Activated gamma-delta T cell treated with anti-CD3 and anti-CD28 coated beads, Interleukin-2, amount 50 U/mL, for 16 hours (primary cell): ENCODE measurements around the gene TSPEAR.
"Not testable (repeated sequence)": the region's sequence is repeated elsewhere in the genome, so short reads cannot be mapped to it uniquely, and the experiment has no call there.

Experiments used
- DNase-seq: peaks from one replicate; pipeline ENCODE4 v3.0.0-alpha.2; 2020; ENCODE audit warnings: low read depth

TSPEAR gene

DNA sequence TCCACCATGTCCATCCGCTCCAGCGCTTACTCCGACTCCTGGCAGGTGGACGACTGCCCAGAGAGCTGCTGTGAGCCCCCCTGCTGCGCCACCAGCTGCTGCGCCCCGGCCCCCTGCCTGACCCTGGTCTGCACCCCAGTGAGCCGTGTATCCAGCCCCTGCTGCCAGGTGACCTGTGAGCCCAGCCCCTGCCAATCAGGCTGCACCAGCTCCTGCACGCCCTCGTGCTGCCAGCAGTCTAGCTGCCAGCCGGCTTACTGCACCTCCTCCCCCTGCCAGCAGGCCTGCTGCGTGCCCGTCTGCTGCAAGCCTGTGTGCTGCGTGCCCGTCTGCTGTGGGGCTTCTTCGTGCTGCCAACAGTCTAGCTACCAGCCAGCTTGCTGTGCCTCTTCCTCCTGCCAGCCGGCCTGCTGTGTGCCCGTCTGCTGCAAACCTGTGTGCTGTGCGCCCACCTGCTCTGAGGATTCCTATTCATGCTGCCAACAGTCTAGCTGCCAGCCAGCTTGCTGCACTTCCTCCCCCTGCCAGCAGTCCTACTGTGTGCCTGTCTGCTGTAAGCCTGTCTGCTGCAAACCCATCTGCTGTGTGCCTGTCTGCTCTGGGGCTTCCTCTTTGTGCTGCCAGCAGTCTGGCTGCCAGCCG is 84.1 kb downstream of the TSPEAR start:
- not testable (repeated sequence) for DNase-seq

DNA sequence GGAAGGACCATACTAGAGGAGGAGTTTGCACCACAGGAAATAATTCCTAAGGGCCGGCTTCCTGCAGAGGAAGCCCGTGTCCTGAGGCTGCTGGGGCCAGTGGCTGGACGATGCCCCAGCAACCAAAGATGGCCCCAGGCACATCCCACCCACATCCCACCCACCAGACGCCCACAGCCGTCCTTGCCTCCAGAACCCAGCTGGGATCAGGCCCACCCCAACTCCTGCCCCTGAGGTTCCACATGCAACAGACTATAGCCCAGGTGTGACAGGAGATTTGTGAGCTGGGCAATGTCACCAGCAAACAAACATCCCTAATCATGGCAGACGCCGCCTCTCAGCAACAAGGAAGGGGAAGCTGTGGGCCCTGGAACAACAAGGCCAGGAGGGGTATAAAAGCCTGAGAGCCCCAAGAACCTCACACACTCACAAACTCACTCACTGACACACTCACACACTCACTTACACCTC is 84.7 kb downstream of the TSPEAR start, which contains the start of gene KRTAP10-9:
TSS of gene KRTAP10-9 (plus strand) at position 421 of the 471 bp plus-strand sequence. CDS start 79 bp downstream, outside the sequence.
- no peak for DNase-seq

DNA sequence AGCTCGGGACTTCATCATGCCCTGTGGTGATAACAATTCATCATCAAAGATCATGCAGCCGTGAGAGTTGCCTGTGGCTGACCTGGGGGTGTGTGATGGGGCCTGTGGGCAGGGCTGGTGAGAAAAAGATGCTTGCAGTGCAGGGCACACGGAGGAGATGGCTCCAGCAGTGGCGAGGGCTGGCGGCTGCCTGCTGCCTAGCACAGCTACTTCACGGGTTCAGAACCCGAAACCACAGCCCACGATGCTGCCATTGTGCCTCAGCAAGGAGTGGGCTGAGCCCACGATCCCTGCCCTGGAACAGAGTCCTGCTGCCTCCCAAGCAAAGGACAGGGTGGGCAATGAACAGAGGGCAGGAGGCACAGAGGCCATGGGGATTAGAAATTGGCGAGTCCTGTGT is 85.1 kb downstream of the TSPEAR start:
- peak; percentile 12 for DNase-seq

DNA sequence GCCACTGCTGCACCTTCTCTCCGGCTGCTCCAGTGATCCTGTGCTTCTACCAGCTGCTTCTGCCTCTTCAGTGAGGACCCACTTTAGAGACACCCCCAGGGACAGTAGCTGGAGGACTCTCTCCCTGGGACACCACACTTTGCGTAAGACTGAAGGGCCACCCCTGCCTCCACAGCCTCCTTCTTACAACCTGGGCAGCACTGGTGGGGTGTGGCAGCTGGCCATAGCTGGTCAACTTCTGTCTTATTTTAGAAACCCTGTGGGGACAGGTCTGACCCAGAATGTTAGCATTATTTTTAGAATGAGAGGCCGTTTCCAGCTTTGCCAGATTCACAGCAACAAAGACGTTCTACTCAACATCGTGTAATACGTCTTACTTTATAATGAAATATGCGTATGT is 85.6 kb downstream of the TSPEAR start:
- DNase-seq = no peak

DNA sequence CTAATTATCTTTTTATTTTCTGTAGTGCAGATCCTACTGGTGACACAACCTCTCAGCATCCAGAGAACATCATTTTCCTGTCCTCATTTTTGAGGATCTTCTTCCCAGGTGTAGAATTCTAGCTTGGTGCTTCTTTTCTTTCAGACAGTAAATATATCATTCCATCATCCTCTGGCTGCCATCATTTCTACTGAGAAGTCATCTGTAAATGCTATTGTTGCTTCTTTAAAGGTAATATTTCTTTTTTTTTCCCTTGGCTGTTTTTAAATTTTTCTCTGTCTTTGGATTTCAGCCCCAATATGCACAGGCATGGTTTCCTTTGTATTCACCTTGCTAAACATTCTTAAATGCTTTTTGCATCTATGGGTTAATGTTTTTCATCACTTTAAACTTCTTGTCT is 87.8 kb downstream of the TSPEAR start:
- DNase-seq = no peak

DNA sequence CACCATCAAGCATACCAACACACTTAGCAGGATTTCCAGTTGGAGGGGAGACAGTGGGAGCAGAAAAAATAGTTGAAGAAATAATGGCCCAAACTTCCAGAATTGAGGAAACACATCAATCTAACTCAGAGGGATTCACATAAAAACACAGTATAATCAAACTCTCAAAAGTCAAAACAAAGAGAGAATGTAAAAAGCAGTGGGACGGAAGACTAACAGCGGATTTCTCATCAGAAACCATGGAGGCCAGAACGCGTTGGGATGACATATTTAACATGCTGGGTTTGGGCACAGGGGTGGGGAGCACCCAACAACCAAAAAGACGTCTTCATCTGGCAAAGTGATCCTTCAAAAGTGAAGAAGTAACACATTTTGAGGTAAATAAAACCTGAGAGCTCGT is 91.5 kb downstream of the TSPEAR start:
- no peak for DNase-seq

DNA sequence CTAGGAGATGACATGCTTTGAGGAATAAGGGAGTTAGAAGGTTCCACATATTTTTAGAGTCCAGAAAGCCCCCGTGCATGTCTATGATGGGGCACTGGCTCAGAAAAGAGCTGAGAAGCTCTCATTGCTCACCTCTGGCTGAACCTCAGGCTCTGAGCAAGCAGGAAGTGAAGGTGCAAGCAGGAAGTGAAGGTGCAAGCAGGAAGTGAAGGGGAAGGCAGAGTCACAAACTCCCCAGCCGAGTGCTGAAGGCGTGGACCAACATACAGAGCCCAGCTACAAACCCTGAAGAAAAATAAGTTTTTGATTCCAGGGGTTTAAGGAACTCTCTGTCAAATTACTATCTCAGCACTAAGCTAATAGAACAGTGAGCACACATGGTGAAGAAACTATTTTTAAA is 92.5 kb downstream of the TSPEAR start:
- DNase-seq = peak; percentile 38

DNA sequence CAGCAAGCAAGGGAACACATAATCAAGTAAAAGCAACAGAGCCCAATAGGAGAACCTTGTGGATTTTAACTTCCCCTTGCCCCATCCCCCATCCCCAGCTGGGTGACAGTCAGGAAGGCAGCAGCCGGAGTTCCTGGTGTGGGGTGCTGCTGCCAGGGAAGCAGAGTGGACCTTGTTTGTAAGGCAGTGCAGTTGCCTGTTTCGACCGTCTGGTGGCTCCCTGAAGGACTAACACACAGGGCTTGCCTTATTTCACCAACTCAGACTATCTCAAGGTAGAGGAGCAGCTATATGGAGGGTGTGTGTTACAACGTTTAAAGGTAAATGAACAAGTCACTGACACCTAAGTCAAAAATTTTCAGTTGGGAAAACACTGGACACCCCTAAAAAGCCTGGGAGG is 92.9 kb downstream of the TSPEAR start:
- DNase-seq = no peak

DNA sequence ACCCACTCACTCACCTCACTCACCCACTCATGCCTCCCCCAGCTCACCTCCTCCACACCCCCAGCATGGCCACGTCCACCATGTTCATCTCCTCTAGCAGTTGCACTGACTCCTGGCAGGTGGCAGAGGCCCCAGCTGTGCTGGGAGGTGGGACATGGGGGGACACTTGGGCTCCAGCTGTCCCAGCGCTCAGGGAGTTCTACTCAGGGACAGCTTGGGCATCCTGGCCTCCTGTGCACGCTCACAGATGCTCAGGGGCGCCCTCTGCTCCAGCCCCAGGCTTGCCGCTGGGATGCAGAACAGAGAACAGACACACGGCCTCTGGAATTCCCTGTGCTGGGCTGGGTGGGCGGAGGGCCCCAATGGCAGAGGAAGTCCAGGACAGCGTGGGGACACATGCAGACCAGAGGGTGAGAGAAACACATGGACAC is 94.3 kb downstream of the TSPEAR start:
- no peak for DNase-seq

DNA sequence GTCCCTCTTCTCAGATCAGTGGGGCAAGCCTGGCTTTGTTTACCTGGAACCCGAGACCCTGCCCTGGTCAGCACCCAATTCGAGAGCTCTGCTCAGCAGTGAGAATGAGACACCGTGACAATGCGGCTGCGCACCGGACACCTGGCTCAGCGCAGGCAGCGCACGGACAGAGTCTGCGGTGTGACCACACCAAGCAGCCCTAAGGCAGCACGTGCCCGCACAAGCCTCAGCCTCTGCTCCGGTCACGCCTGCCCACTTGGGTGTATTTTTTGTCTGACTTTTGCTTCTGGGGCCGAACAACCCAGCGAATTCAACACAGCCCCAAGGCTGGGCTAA is 94.8 kb downstream of the TSPEAR start:
- no peak for DNase-seq

DNA sequence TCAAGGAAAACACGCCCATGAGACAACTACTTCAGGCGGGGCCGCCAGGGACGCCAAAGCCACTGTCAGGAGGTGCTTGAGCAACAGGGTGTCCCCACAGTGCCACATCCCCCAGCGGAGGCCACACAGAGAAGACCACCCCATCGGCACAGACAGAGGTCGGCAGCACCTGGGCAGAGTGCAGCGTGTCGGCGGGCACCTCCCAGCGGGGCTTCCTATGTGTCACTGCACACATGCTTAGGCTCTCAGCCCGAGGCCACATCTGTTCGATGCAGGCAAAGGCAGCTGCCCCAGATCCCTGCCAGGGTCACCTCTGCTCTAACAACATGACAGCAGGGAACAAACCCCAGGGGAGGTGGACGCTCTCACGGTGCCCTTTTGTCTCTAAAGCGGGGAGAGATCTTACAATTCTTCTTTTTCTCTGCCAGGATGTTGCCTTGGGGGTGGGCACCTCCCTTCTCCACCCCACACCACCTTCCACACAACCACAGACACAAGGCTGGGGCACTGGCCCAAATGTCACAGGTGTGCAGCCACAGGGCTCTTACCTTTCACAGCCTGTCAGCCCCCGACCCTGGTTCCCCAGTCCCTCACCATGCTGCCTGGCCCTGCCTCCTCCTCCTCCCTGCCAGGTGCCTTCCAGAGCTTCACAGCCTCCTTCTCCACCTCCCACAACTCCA is 95.3 kb downstream of the TSPEAR start:
- DNase-seq = no peak

DNA sequence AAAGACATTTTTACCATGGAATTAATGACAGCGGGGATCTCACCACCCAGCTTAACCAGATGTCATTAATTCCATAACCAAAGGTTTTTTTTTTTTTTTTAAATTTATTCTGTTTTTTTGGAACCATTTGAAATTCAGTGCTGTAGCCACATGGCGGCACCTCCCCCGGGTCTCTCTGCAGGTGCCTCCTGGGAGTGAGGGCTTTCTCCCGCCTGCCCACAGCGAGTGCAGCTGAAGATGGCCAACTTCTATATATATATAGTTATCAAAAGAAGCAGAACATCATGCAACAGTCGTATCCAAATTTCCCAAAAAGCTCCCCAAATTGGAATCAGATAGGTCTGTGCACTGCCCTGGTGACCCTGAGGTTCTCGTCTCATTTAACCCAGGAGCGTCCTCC is 95.9 kb downstream of the TSPEAR start:
- DNase-seq = no peak

DNA sequence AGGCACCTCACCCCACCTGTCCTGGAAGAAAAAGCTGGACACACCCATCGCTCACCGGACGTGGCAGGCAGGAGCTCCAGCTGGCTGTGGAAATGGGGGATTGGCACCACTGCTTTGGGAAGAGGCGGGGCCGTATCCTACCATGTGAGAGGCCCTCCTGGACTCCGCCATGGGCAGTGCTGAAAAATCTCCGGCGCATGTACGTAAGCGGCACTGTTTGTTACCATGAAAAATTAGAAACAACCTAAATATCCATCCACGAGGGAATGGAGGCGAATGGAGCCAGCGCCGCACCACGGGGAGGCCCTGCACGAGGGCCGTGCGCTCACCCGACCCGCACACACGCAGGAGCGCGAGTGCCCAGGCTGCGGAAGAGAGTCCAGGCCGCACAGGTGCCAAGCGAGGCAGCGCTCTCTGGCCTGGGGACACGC is 96.4 kb downstream of the TSPEAR start:
- no peak for DNase-seq

DNA sequence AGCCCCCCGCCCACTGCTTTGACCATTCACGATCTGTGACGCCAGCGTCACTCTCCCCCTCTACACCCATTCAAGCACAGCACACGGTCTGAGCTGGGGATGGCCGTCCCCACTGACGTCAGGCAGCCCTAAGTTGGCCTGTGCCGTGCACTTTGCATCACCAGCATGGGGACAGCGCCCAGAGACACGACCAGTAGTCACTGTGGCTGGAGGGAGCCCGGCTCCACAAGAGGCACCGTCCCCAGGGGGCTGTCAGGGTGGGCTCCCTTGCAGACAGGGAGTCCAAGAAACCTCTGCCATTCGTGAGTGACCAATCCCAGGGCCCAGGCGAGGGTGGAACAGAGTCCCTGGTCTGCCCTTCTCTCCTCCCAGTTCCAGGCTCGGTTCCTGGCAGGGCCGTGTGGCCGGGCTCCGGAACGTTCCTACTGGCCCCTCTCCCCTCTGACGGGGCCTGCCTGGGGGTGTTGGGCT is 97.2 kb downstream of the TSPEAR start:
- no peak for DNase-seq

DNA sequence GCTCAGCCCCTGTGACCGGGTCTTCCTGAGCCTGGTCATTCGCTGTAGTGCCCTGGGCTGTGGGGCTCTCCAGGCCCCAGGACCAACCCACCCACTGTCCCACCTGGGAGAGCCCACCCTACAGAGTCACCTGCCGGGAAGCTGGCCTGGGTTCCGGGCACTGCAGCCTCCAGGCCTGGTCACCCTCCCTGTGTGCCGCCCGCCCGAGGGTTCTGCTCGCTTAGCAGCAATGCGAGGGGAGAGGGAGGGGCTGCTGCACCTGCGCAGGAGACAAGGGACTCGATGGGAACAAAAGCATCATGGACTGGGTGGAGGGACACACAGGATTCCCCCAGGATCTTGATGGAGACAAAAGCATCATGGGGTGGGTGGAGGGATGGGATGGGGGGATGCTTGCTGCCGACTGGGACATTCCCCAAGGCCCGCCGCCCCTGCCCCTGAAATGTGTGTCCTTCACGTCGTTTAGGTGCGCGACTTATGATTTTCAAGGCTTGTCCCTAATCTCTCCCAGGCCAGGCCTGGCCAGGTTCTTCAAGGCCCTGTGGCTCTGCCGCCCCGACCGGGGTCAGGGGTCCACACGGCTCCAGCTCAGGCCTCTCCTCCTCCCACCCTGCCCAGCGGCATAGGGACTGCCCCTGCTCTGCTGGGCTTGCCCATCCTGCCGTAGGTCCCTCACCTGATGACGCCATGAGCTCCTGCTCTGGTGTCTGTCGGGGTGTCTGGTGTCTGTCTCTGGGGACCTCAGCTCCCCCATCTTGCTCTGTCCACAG is 97.8 kb downstream of the TSPEAR start:
- DNase-seq = no peak

DNA sequence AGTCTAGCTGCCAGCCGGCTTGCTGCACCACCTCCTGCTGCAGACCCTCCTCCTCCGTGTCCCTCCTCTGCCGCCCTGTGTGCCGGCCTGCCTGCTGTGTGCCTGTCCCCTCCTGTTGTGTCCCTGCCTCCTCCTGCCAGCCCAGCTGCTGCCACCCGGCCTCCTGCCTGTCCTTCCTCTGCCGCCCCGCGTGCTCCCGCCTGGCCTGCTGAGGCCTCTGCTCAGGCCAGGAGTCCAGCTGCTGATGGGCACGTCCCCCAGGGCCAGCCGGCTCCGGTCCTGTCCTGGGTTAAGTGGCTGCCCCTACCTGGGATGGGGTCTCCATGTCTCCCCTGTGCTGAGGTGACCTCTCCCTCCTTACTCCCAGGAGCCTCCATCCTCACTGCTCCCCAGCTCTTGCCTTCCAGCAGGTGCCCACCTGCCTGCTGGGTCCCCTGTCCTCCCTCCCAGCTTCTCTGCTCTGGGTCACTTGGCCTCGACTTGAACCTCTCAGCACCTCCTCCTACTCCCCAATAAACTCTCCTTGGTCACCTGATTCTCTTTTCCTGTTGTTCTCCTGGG is 98.6 kb downstream of the TSPEAR start:
- no peak for DNase-seq

DNA sequence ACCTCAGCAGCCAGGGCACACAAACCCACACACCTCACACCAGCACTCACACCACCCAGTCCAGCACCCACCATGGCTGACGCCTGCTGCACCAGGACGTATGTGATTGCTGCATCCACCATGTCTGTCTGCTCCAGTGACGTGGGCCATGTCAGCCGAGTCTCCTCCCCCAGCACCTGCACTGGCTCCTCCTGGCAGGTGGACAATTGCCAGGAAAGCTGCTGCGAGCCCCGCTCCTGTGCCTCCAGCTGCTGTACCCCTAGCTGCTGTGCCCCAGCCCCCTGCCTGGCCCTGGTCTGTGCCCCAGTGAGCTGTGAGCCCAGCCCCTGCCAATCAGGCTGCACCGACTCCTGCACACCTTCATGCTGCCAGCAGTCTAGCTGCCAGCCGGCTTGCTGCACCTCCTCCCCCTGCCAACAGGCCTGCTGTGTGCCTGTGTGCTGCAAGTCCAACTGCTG is 99.3 kb downstream of the TSPEAR start, which contains the start of gene KRTAP10-8:
TSS of gene KRTAP10-8 (plus strand) at position 51 of the 458 bp plus-strand sequence. CDS start at position 73, 22 bp downstream.
- no peak for DNase-seq

DNA sequence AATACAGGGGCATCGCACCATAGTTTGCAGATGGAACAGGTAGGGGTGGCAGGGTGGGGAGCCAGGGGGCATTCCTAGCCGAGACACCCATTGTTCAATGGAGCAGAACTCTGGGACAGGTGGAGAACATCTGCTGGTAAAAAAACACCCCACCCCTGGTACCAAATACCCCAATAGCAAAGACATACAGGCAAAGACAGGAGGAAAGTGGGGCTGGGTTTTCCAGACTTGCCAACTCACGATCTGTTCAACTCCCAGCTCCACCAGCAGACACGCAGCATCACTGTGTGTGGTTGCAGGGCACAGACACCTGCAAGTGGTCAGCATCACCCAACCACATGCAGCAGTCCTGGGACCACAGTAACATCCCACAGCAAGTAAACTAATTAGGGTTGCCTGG is 99.8 kb downstream of the TSPEAR start:
- DNase-seq = no peak

DNA sequence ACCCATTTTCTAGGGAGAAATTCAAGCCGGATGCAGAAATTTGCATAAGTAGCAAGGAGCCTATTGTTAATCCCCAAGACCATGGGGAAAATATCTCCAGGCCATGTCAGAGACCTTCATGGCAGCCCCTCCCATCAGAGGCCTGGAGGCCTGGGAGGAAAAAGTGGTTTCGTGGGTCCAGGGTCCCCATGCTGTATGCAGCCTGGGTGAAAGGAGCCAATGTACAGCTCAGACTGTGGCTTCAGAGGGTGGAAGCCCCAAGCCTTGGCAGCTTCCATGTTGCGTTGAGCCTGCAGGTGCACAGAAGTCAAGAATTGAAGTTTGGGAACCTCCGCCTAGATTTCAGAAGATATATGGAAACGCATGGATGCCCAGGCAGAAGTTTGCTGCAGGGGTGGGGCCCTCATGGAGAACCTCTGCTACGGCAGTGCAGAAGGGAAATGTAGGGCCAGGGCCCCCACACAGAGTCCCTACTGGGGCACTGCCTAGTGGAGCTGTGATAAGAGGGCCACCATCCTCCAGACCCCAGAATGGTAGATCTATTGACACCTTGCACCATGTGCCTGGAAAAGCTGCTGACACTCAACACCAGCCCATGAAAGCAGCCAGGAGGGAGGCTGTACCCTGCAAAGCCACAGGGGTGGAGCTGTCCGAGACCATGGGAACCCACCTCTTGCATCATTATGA is 101.1 kb downstream of the TSPEAR start:
- DNase-seq = not testable (repeated sequence)

DNA sequence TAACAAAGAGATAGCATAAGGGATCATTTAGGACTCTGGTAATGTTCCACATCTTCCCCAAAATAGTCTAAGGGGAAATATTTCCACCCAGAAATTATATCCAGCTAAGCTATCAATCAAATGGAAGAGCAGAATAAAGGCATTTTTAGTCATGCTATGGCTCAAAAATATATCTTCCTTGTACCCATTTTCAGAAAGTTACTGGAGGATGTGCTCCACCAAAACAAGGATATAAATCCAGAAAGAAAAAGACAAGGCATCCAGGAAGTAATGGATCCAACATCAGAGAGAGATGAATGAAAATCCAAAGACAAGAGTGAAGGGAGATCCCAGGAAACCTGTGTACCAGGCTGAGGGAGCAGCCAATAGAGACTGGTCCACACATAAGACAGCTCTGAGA is 102.2 kb downstream of the TSPEAR start:
- DNase-seq = no peak

DNA sequence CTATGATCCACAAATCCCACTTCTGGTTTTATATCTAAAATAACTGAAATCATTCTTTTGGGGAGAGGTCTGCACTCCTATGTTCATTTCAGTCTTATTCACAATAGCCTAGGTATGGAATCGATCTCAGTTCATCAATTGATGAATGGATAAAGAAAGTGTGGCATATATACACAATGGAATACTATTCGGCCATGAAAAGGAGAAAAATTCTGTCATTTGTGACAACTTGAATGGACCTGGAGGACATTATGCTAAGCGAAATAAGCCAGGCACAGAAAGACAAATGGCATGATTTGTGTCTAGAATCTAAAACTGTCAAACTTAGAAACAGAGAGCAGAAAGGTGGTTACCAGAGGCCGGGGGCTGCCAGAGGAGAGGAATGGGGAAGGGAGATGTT is 104.9 kb downstream of the TSPEAR start:
- no peak for DNase-seq

DNA sequence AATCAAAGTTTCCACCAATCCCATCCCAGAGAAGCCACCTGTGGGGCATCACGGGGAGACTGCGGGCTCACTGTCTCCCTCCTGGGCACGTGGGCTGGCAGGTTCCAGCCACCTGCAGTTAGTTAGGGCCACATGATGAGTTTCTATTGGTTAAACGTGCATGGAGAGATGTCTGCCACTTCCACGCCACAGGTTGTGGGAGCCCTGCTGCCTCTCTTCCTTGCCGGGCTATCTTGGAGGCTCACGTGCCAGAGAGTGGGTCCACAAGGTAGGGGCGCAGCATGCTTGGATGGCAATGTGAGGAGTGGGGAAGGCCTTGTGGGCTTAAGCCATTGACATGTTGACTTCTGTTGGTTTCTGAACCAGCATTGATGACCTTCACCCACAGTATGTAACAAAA is 107.5 kb downstream of the TSPEAR start:
- DNase-seq = no peak
